Amniotic stem cell (primary cell): ENCODE results near the gene MPPED2.

ENCODE experiments used
- DNase-seq: peaks from one replicate; lab custom pipeline; 2025; lab: John Stamatoyannopoulos, UW

MPPED2 gene

DNA sequence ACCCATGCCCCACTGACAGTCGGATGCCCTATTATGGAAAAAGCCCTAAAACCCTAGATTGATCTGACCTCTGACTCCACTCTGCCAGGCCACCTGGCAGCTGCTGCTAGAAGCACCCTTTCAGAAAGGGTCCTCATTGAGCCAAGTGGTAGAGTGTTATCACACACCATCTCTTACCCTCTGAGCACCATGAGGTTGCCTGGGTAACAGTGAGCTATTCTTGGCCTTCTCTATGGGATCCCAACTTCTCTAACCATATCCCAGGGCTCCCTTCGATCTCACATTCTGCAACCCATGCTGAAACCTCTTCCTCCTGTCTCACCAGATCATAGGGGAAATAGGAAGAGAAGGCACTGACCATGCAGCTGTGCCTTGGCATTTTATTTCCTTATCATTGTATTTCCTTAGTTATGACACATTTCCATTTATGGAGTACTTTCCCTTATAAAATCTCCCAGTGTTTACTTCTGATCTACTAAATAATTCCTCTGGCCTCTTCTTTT lies 52.7 kb downstream of the MPPED2 start:
- no peak for DNase-seq

DNA sequence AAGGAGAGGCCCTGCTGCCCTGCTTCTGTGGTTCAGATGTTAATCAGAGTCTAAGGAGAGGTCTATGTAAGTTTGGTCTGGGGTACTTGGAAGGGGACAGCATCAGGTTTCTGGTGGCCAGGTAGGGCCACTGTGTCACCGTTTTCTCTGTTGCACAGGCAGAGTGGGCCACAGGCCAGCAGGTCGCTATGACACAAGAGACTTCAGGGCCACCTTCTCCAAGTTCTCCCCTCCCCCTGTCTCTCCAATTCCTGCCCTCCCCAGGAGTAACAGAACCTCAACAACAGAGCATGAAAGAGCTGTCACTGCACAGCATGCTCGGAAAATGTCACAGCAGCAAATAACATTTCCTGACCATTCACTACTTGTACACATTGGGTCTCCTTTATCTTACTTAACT lies 58.6 kb downstream of the MPPED2 start:
- no peak for DNase-seq

DNA sequence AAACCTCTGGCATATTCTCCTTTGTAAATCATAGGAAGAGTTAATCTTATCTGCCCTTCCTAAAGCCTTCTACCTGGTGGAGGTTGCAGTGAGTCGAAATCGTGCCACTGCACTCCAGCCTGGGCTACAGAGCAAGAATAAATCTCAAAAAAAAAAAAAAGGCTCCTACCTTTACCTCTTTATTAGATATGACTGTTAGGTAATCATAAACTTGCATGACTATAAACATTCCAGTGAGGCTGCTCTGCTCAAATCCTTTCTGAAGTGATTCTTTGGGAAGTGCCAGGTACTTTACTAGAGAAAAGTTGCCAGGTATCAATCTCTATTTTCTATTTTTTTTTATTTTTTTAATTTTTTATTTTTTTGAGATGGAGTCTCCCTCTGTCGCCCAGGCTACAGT lies 59.6 kb downstream of the MPPED2 start:
- DNase-seq: no peak

DNA sequence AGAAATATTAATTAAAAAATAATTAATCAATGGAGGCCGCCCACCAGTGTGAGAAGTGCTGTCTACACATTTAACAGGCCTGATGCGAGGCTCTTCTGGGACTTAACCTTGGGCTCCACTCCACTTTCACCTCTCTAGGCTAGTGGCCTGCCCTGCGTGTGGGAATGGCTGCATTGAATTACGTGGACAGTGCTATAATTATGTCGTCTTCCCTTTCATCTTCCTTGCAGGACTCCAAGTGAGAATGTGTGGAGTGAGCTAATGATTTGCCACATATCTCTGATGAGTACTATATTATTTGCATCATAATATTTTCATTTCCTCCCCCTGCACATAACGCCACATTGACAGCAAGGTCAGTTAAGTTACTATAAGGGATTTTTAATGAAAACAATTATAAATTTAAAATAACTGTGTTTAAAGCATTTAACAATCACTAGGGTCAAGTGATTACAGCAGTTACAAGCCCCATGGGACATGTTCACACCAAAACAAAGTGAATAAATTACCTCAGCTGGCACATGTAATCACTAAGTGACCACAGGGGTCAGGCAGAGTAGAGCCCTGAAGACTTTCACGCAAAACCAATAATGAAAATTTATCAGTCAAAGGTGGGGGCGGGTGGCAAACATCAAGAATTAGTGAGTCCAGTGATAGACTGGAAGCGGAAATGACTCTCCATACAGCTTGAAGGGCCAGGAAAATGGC lies 63.5 kb downstream of the MPPED2 start:
- no peak for DNase-seq

DNA sequence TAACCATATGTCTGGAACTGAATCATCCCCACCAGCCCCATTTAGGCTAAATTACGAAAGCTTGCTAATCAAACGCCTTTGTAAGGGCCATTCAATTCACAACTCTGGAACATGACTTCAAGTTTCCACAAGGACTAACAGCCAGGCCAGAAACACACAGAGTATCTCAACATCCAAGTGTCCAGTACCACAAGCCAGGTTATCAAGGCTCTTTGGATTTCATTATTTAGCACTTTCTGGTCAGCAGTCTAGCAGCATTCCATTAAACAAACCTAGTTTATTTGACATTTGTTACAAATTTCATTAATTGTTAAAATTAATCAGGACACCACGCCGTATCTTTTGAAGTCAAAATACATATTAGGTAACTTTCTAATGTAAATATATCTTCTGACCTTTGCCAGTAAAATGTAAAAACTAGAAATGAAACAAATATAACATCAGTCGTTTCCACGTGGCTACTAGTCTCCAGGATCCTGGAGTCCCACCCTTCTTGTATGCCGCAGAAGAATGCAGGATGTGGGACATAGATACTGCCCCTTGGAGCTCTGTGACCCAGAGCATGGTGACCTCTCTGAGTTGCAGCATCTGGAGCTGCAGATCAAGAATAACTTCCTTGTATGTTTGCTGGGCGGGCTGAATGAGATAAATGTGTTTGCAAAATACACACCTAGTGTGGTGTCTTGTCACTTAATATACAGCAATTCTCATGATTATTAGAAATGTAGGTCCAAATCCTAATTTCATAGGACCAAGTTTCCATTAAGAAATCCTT lies 64.7 kb downstream of the MPPED2 start:
- DNase-seq: no peak

DNA sequence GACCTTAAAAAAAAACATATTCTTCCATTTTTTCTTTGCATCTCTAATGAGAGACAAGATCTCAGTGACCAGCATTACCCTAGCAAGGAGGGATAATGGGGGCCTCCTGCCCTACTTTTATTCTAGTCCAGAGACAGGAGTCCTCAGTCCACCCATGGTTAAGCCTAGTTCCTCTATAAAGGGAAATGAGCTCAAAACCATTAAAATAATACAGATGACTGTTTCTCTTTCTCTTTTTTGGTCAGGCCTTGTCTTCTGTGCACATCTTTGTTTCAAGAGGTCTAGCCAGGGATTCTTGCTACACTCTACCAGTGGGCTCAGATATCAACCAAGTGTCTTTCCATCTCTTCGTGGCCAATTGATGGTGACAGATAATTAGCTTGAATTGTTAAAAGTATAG lies 73.1 kb downstream of the MPPED2 start:
- no peak for DNase-seq

DNA sequence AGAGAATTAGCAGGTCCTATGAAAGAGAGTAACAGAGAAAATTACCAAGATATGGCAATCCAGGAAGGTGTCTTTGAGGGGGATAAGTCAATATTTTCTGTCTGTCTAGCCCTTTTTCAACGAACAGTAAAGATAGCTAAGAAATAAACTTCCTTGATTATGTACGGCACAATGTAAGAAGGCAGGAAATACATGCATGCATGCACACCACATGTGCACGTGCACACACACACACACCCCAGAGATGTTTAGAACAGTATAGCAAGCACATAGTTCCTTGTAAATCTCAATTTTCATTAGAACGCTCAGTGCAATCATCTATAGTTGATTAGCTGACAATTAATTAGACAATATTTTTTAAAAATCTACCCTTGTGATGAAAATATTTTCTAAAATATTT lies 74.7 kb downstream of the MPPED2 start:
- no peak for DNase-seq

DNA sequence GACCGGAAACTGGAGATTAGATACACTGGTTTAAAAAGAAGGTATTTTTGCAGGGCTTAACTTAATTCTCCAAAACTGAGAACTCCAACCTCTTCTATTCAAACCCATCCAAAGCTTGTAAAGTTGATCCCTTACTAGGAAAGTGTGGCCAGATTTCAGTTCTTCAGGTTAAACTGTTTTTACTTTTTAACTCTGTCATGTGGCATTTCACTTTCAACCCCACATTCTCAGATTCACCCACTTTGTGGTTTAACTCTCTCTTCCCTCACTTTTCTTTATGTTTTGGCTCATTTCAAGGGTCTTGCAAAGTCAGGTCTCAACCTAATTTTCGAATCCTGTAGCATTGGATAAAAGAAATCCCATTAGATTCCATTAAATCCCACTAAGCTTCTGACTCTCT lies 75.4 kb downstream of the MPPED2 start:
- DNase-seq: no peak

DNA sequence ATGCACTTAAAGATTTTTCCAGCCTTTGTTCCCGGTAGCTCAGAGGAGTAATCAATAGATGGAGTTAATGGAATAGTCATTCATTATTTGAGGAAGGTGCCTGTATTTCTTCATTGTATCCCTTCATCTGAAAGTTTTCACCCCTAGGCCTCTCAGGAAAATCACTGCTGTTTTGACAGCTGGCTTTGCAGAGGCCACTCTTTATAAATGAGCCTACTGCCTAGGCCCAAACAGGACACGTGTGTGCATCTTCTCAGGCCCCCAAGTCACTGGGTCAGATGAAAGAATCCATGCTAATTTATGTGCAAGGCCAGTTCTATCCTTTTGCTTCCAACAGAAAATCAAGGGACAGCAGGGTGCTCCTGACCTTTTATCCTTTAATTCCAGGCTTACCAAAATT lies 76.8 kb downstream of the MPPED2 start:
- no peak for DNase-seq

DNA sequence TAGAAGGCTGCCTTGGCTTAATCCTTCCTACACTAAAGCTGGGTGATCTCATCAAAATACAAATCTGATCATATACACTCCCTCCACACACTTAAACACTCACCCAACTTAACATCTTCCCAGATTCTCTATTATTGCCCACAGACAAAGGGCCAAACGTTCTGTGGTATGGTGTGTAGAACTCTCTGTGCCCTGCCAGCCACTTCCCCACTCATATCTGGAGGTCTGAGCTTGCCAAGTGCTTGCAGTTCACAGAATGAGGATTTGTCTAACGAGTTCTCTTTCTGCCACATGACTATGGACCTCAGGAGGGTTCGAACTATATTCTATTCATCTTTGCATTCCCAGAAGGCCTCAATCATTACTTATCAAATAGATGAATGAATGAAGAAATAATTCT lies 77.6 kb downstream of the MPPED2 start:
- no peak for DNase-seq

DNA sequence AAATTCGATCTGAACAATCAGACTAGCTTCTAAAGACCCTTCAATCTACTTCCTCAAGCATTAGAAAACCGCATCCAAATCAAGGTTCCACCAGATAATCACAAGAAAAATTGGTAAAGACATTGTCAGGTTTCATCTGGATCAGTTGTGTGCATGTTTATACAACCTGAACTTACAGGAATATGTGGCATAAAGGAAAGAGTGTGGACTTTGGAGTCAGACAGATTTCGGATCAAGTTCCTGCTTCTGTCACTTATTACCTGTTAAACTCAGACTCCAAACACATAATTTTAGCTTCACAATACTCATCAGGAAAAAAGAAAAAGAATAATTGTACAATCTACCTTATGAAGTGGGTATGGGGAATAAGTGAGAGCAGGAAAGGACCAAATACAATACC lies 80.5 kb downstream of the MPPED2 start:
- DNase-seq: no peak

DNA sequence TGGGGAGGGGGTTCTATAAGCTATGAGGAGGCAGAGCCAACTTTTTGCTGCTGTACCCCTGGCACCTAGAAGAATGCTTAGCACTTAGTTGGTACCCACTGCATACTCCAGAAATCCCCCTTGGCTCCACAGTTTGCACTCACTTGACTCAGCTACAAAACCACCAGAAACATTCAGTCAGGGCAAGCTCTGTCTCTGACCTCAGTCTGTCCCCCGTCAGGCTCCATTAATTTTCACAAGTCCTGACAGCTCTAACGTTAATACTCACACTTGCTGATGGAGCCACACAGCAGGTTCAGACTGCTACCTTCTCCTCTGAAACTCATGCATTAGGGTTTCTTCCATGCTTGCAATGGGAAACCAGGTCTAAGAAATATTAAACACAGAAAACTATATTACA lies 81.7 kb downstream of the MPPED2 start:
- DNase-seq: no peak

DNA sequence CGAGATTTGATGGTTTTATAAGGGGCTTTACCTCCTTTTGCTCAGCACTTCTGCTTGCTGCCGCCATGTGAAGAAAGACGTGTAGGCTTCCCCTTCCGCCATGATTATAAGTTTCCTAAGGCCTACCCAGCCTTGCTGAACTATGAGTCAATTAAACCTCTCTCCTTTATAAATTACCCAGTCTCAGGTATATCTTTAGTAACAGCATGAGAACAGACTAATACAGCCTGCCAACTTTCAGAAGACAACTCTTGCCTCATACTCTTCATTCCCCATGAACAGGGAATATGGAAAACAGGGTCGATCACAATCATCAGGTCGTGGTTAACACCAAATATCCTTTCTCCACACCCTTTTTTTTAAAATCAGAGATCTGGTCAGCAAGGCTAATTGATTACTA lies 83.0 kb downstream of the MPPED2 start:
- no peak for DNase-seq

DNA sequence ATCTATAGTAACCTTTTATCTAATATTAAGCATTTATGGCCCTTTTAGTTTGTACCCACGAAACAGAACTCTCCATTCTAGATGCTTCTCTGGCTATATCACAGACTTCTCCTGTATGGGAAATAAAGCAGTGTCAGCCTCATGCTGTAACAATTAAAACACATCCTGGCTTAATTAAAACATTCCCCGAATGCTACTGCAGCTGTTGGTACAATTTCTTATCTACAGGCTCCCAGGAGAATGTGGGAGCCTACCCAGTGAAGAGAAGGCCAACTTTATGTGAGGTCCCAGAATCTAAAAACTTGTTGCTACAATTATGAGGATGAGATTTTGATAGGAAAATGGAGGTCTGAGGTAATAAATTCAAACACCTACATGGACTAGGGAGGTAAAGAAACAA lies 83.8 kb downstream of the MPPED2 start:
- no peak for DNase-seq

DNA sequence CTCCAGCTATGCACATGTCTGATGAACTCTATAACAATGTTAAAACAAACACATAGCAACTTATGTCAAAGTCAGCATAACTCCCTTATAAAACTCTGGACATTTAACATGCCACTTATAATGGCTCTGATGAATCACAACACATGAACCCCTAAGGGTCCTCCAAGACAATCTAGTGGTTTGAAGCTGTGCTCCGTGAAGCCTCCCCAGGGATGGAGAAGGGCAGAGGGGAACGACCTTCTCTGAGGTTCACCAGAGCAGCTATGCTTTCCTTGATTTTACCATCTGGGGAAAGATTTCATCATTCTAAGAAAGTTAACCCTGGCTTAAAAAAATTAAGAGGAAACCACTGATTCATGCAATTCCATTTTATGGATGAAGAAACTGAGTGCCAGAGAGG lies 84.4 kb downstream of the MPPED2 start:
- DNase-seq: no peak

DNA sequence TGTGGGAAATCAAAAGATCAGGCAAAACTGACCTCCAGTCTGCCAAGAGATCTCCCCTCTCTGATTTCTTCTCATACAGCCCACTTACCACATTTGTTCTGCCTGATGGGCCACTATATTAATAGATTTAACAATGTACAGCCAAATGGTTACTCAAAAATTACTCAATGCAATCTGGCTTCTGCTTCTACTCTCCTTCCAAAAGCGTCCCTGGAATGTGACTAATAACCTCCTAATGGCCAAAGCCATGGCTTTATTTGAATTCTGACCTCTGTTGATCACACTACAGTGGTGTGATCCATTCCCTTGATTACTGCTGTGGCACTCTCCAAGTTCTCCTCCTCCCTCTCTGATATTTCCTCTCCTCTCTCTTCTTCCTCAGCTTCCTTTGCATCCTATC lies 86.2 kb downstream of the MPPED2 start:
- no peak for DNase-seq

DNA sequence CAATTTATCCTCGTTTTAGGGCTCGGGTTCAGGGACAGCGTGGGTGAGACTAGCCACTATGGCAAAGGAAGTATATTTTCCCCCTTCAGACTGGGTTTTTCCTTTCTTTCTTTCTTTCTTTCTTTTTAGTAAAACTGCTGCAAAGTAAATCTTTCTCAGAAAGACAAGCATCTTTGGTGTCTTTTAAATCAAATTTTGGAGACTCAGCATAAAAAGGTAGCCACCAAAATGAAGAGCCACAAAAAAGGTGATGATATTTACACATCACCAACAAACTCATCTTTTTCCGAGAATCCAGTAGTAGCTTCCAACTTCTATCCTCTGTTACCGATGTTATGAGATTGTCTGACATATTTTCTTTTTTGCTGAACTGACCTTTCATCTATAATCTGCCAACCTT lies 88.6 kb downstream of the MPPED2 start:
- DNase-seq: no peak

DNA sequence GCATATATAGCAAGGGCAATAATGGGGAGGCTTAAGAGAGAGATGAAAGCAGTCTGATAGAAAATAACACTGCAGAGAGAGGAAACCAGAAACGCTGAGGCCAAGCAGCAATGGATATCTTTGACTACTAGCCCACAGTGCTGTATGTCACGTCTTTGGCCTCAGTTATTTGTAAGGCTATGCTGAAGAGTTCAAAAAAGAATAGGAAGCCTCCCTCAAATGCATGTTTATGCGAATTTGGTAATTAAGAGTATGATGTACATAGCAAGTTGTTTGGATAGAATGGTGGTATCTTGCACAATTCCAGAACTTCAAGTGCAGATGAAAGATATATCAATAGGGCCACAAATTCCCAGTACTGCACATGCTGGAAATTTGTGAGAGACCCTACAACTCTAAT lies 89.2 kb downstream of the MPPED2 start:
- DNase-seq: no peak

DNA sequence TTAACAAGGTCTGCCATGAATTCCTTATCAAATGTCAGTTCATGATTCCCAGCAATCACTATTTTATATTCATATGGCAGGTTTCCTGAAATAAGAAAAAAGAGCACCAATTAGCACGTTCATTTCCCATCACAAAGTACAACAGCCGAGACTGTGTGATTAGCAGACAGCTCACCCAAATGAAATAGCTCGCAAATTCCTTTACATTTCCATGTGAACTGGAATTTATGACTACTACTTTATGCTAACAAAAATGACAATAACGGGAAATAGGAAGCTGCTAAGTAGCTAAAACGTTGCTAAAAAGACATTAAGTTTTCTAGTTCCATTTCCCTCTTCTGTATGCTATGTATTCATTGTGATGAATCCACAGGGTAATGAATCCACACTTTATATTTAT lies 90.7 kb downstream of the MPPED2 start:
- no peak for DNase-seq

DNA sequence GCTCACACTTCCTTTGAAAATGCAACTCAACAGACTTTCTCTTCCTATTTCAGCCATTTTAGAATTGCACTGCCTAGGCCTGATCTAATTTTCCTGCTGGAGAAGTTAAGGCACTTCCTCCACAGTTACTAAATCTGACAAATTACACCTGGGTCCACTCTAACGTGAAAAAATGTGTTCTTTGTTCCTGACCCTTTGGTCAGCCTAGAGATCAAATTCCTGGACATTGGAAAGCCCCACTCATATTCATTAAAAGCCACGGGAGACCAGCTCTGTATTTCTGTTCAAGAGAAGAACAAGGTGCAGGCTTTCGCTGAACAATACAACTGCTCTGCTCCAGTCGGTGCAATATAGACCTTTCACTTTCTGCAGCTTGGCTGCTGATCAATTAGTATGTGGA lies 96.6 kb downstream of the MPPED2 start:
- no peak for DNase-seq

DNA sequence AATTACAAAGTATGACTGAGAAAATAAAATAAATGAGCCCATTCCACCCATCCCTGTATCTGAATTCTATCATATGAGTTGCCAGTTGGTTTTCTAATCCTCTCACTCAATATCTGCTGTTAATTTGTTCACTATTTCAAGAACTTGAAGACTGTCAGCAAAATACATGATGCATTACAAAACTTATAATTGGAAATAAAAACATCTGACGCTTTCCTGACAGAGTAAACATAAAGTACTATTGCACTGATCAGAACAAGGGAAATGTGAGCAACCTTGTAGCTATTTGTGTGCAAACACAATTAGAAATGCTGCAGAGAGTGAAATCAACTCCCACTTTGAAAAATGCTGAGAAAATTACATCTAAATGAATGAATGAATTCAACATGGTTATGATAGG lies 97.1 kb downstream of the MPPED2 start:
- no peak for DNase-seq

DNA sequence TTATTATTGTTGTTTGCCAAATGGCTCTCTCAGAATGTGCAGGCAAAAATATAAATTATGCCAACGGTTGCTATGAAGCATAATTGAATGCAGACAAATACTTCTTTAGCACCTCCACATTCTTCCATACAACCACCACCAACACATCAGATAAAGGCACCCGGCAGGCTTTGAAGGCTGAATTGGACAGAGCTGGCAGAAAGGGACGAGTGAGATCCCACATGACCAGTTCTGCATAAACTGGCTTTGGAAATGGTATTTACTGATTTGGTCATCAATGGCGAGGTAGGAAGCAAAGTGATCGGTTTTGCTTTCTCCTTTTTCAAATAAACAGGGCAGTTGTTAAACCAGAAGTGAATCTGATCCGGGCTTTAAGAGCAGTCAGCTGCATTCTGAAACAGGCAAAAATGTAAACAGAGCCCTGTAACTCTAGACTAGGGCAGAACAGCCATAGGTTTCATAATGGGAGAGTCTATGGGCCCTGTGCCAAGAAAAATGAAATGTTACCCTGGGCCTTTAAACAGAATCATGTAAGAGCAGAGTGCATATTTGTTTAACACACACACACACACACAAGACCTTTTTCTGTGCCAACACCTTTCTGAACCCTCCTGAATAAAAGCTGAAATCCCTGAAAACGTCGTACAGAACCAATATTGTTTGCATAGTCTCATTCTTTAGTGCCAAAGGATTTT lies 97.7 kb downstream of the MPPED2 start:
- DNase-seq: no peak
